Measurements from ENCODE around the gene WFDC2.

Gene WFDC2

GRCh38 chr20:45497971-45498494 lies 28.5 kb downstream of the WFDC2 start:
- no peak for DNase-seq (ENCODE audit: low read depth in 2 of 2)

- DNase-seq (ENCODE audit: low read depth in 2 of 2): no peak
Measured at GRCh38 chr20:45500022-45500421, 30.5 kb downstream of the WFDC2 start.

- DNase-seq (ENCODE audit: low read depth in 2 of 2): no peak
Measured at GRCh38 chr20:45501600-45501999, 32.0 kb downstream of the WFDC2 start.

GRCh38 chr20:45502561-45502960 lies 33.0 kb downstream of the WFDC2 start:
- no peak for DNase-seq (ENCODE audit: low read depth in 2 of 2)

GRCh38 chr20:45503403-45503802 lies 33.9 kb downstream of the WFDC2 start:
- DNase-seq (ENCODE audit: low read depth in 2 of 2): no peak

GRCh38 chr20:45506398-45506797 lies 36.8 kb downstream of the WFDC2 start:
- no peak for DNase-seq (ENCODE audit: low read depth in 2 of 2)

- no peak for DNase-seq (ENCODE audit: low read depth in 2 of 2)
Measured at GRCh38 chr20:45507011-45507820, 37.7 kb downstream of the WFDC2 start.

GRCh38 chr20:45508068-45508886 lies 38.7 kb downstream of the WFDC2 start:
- no peak for DNase-seq (ENCODE audit: low read depth in 2 of 2)

- no peak for DNase-seq (ENCODE audit: low read depth in 2 of 2)
Measured at GRCh38 chr20:45509091-45509490, 39.5 kb downstream of the WFDC2 start.

GRCh38 chr20:45510242-45510862 lies 40.8 kb downstream of the WFDC2 start:
- no peak for DNase-seq (ENCODE audit: low read depth in 2 of 2)

- no peak for DNase-seq (ENCODE audit: low read depth in 2 of 2)
Measured at GRCh38 chr20:45515147-45515913, 45.8 kb downstream of the WFDC2 start, which contains the start of gene SPINT3. Gene SPINT3 (minus strand): TSS chr20:45515622. CDS start chr20:45515608, 14 bp downstream.

GRCh38 chr20:45518282-45518681 lies 48.7 kb downstream of the WFDC2 start:
- DNase-seq (ENCODE audit: low read depth in 2 of 2): no peak

GRCh38 chr20:45523821-45524220 lies 54.3 kb downstream of the WFDC2 start:
- DNase-seq (ENCODE audit: low read depth in 2 of 2): no peak

- no peak for DNase-seq (ENCODE audit: low read depth in 2 of 2)
Measured at GRCh38 chr20:45527294-45527693, 57.7 kb downstream of the WFDC2 start.

All from stimulated activated CD4-positive, alpha-beta T cell treated with anti-CD3 and anti-CD28 coated beads, Interleukin-1b, Interleukin-23, amount 100 ng/mL, for 1 hour (primary cell).